NCI-H446 treated with DMSO at 0.1 percent for 48 hours (cell line): Measurements from ENCODE around the gene SLC25A13.

Experiments used
- DNase-seq: peaks from one replicate; lab custom pipeline; 2025; lab: John Stamatoyannopoulos, UW

The SLC25A13 gene

GRCh38 chr7:96090756-96091155 is 231.1 kb downstream of the SLC25A13 start:
- DNase-seq = no peak

- DNase-seq = no peak
These were observed 232.4 kb downstream of the SLC25A13 start for GRCh38 chr7:96089511-96089910.

- no peak for DNase-seq
These were observed 233.3 kb downstream of the SLC25A13 start for GRCh38 chr7:96088579-96088978.

GRCh38 chr7:96085953-96086352 is 235.9 kb downstream of the SLC25A13 start:
- DNase-seq = no peak

- DNase-seq = no peak
These were observed 236.9 kb downstream of the SLC25A13 start for GRCh38 chr7:96084881-96085553.

- no peak for DNase-seq
These were observed 241.9 kb downstream of the SLC25A13 start for GRCh38 chr7:96080027-96080426.

GRCh38 chr7:96076350-96076707 is 245.6 kb downstream of the SLC25A13 start:
- no peak for DNase-seq

- peak; percentile 46 for DNase-seq
These were observed 246.2 kb downstream of the SLC25A13 start for GRCh38 chr7:96075510-96076349.

- DNase-seq = no peak
These were observed 247.0 kb downstream of the SLC25A13 start for GRCh38 chr7:96074871-96075270.
